Right atrium auricular region (tissue), 2 donors: Measurements from ENCODE around the gene MRM3. TPM values are rescaled to one million over a fixed set of nuclear protein-coding genes. Genes with fewer than 3 reads are reported as not detected.

Experiments
- DNase-seq: peaks from one replicate; pipeline ENCODE4 v3.0.0-alpha.2; 2019; ENCODE audit warnings: low spot score
- H3K27ac ChIP-seq, 2 donors: fragments of 200-600 bp; sonication (generic); 1 replicate in 1 of 2; 2 replicates in 1 of 2; pipeline ENCODE4 v1.5.1; 2016 to 2019
- H3K27me3 ChIP-seq, 2 donors: fragments of 200-600 bp; sonication (generic); one replicate each; pipeline versions ENCODE4 v1.5.1 to v1.6.0; 2017 to 2019
- H3K36me3 ChIP-seq: fragments of 200-600 bp; sonication (generic); one replicate; pipeline ENCODE4 v1.5.1; 2016
- H3K4me1 ChIP-seq, 2 donors: fragments of 200-600 bp; sonication (generic); one replicate each; pipeline versions ENCODE4 v1.5.1 to v1.6.0; 2017 to 2019
- H3K4me3 ChIP-seq, 2 donors: fragments of 200-600 bp; sonication (generic); 1 replicate in 1 of 2; 2 replicates in 1 of 2; pipeline ENCODE4 v1.5.1; 2017 to 2019; ENCODE audit warnings: mild to moderate bottlenecking in 1 of 2, moderate library complexity in 1 of 2
- H3K9me3 ChIP-seq, 2 donors: fragments of 200-600 bp; sonication (generic); one replicate each; pipeline ENCODE4 v1.5.1; 2019
- total RNA-seq, 2 donors: library from RNA; depleted of rRNA; stranded (reverse); fragments of >200 nt; gene quantifications; one replicate each; pipeline ENCODE4 v1.1.0, GENCODE V29; 2016
- TF ChIP-seq, protein P1 (sequence below), 2 donors: fragments of 200-600 bp; sonication (generic); IDR thresholded peaks; one replicate each; pipeline ENCODE4 v1.5.1; 2019; ENCODE audit warnings: antibody characterized with exemption in 2 of 2

MRM3 gene, protein sequence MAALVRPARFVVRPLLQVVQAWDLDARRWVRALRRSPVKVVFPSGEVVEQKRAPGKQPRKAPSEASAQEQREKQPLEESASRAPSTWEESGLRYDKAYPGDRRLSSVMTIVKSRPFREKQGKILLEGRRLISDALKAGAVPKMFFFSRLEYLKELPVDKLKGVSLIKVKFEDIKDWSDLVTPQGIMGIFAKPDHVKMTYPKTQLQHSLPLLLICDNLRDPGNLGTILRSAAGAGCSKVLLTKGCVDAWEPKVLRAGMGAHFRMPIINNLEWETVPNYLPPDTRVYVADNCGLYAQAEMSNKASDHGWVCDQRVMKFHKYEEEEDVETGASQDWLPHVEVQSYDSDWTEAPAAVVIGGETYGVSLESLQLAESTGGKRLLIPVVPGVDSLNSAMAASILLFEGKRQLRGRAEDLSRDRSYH
- 10 to 100 TPM; 15.4 to 21.8 TPM for total RNA-seq

DNA sequence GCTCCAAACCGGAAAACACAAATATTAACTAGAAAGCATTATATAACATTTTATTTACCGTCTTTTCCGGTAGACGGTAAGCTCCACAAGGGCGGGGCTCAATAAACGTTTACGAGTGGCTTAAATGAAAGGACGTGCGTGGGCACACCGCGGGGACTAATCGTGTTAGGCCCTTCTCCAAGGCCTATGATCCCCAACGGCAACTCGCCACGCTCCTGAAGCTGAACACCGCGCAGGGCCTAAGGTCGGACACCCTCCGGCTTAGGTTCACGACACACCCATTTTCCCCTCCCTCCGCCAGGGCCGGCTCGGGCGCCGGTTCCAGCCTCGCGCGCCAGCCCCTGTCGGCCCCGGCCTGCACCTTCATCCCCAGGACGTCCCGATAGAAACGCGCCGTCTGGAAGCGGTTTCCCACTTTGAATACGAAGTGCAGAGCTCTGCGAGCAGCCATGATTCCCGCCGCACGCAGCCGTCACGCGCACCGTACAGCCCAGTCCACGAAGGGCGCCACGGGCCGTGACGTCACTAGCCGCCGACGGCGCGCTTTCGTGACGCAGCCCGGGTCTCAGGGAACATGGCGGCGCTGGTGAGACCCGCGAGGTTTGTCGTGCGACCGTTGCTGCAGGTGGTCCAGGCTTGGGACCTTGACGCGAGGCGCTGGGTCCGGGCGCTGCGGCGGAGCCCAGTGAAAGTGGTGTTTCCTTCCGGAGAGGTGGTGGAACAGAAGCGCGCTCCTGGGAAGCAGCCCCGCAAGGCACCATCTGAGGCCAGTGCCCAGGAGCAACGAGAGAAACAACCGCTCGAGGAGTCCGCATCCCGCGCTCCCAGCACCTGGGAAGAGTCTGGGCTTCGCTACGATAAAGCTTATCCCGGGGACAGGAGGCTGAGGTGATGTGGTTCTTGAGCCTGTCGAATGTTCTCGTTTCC lies at the start of gene MRM3, which contains the start of gene GLOD4:
TSS of gene MRM3 (plus strand) at position 549 of the 927 bp plus-strand sequence. CDS start at position 575, 26 bp downstream.
TSS of gene GLOD4 (minus strand) at position 476 of the 927 bp plus-strand sequence. CDS start at position 451, 25 bp downstream.
- peaks cover 0 to 29% of the 10 kb centered on the region in 2 donors for H3K4me1 ChIP-seq
- H3K4me3 ChIP-seq = peak within 1 kb of the TSS; percentile 83 to 88
- TF ChIP-seq, protein P1, sequence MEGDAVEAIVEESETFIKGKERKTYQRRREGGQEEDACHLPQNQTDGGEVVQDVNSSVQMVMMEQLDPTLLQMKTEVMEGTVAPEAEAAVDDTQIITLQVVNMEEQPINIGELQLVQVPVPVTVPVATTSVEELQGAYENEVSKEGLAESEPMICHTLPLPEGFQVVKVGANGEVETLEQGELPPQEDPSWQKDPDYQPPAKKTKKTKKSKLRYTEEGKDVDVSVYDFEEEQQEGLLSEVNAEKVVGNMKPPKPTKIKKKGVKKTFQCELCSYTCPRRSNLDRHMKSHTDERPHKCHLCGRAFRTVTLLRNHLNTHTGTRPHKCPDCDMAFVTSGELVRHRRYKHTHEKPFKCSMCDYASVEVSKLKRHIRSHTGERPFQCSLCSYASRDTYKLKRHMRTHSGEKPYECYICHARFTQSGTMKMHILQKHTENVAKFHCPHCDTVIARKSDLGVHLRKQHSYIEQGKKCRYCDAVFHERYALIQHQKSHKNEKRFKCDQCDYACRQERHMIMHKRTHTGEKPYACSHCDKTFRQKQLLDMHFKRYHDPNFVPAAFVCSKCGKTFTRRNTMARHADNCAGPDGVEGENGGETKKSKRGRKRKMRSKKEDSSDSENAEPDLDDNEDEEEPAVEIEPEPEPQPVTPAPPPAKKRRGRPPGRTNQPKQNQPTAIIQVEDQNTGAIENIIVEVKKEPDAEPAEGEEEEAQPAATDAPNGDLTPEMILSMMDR (IDR thresholded peaks at IDR 0.05) = peak in 1 of 2 donors; percentile 27
- H3K36me3 ChIP-seq = peaks cover 22% of the 10 kb centered on the region
- peak; percentile 95 for DNase-seq
- H3K9me3 ChIP-seq = no peaks in the 10 kb centered on the region
- H3K27ac ChIP-seq = peak within 1 kb of the TSS; percentile 81 to 87
- no peaks in the 10 kb centered on the region for H3K27me3 ChIP-seq

DNA sequence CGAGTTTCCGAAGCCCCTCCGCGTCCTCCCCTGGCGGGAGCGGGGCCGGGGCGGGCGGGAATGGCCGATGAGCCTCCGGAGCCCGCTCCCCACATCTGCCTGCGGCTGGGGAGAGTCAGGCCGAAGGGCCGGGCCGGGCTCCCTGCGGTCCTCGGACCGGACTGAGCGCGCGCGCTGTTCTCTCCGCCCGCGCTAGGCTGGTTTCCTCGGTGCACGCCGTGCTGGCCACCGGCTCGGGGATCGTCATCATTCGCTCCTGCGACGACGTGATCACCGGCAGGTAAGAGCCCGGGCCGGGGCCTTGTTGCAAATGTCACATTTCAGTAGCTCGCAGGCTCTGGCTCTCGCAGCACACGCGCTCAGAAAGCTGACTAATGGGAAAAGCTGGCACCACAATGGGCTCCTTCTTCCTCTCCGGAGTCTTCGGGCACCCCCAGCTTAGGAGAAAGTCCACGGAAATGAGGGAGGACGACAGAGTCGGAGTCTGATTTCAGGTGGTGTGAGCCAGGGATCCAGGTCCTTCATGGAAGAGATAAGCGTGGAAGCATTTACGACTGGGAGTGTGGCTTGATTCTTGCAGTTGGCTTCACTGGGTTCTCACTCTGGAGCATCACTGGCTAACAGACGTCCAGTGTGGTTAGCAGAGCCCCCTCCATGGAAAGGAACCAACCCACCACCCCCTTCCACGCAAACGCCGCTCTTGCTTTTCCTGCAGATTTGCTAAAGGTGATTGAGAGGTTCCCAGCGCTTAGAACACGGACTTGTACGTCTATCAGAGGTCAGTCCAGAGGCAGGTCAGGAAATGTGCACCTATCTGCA lies 49.0 kb upstream of the MRM3 start:
- Histone ChIP-seq H3K27me3 (no peaks in the 10 kb centered on the region), H3K4me3 (peak overlapping the region; percentile 80 to 82), H3K36me3 (no peaks in the 10 kb centered on the region), H3K27ac (peak overlapping the region; percentile 72 to 87), H3K9me3 (no peaks in the 10 kb centered on the region), H3K4me1 (peaks cover 0 to 16% of the 10 kb centered on the region in 2 donors)
- TF ChIP-seq, protein P1 (IDR thresholded peaks at IDR 0.05) = no peak
- no peak for DNase-seq

DNA sequence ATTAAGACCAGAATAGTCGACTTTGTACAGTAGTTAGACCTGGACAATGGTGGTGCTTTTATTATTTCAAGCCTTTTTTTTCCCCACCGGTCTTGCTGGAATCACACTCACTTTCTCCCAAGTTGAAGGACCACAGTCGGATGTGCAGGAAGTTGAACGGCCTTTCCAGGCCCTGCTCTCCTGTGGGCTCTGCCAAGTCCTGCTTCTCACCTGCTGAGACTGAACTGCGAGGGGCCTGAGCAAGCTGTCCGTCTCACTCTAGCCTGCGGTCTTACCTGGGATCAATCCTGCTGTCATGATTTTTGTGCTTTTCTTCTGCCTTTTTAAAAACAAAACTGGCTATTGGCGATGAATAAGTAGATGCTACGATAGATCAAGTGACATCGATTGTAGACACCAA lies 48.4 kb upstream of the MRM3 start:
- H3K4me3 ChIP-seq = no peak overlapping the region
- H3K9me3 ChIP-seq = no peaks in the 10 kb centered on the region
- H3K36me3 ChIP-seq = no peaks in the 10 kb centered on the region
- no peaks in the 10 kb centered on the region for H3K27me3 ChIP-seq
- H3K4me1 ChIP-seq = peaks cover 0 to 16% of the 10 kb centered on the region in 2 donors
- DNase-seq = no peak
- H3K27ac ChIP-seq = no peak overlapping the region
- TF ChIP-seq, protein P1 (IDR thresholded peaks at IDR 0.05) = no peak

DNA sequence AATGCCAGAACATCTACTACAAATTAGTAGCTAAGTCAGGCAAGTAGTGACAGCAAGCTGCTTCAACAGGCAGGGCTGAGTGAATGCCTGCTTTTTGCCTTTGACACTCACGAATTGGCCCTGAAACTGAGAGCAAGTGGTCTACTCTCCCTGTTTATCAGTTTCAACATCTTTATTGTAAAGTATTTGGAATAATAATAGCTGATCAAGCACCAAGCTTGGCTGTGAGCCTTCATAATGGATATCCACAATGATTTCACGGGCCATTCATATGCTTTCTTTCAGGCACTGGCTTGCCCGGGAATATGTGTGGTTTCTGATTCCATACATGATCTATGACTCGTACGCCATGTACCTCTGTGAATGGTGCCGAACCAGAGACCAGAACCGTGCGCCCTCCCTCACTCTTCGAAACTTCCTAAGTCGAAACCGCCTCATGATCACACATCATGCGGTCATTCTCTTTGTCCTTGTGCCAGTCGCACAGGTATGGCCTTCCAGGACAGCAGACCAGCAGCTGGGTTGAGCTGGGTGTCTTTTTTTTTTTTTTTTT lies 44.5 kb upstream of the MRM3 start:
- H3K27ac ChIP-seq = no peak overlapping the region
- DNase-seq = no peak
- H3K27me3 ChIP-seq = no peaks in the 10 kb centered on the region
- H3K9me3 ChIP-seq = no peaks in the 10 kb centered on the region
- TF ChIP-seq, protein P1 (IDR thresholded peaks at IDR 0.05) = no peak
- H3K4me3 ChIP-seq = no peak overlapping the region
- peaks cover 26% of the 10 kb centered on the region for H3K36me3 ChIP-seq
- H3K4me1 ChIP-seq = peaks cover 0 to 7% of the 10 kb centered on the region in 2 donors
